ENCODE measurements around the gene CEPT1. TPM values are rescaled to one million over a fixed set of nuclear protein-coding genes. Genes with fewer than 3 reads are reported as not detected.

CEPT1 gene
- total and polyA plus RNA-seq, 9 of the 15 experiments (the other 6 are each of a cell fraction or from before 2014, with no cell fraction given), result 24.4 to 72.6 (median 42.4) TPM

DNA sequence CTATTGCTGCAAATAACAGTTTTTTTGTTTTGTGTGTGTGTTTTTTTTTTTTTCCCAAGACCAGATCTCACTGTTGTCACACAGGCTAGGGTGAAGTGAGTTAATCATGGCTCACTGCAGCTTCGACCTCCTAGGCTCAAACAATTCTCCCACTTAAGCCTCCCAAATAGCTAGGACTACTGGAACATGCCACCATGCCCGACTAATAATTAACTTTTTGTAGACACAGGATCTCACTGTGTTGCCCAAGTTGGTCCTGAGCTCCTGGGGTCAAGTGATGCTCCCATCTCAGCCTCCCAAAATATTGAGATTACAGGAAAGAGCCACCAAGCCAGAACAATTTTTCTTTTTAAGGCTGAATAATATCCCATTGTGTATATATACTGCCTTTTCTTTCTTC lies 35.0 kb upstream of the CEPT1 start:
- H3K27ac ChIP-seq (ENCODE audit: extremely low read depth, low read depth, low read length), result no peak overlapping the region
- H3K79me2 ChIP-seq (ENCODE audit: control insufficient read depth, insufficient read depth, low read length), result no peaks in the 10 kb centered on the region
- TF ChIP-seq ZNF583 (CRISPR knock-in tag; IDR thresholded peaks at IDR 0.05) (no peak), KDM5B (IDR thresholded peaks at IDR 0.05; ENCODE audit: insufficient replicate concordance, low read depth, low read length) (no peak), BRD4 (IDR thresholded peaks at IDR 0.05) (no peak)
- H3K4me2 ChIP-seq (ENCODE audit: insufficient read depth, low read length), result no peak overlapping the region
- H2AFZ ChIP-seq (ENCODE audit: low read depth, low read length), result no peak overlapping the region
- no peak for FAIRE-seq
- no peak overlapping the region for H3K4me3 ChIP-seq
- in situ Hi-C loops (cut with MboI) (no loop called here), intact Hi-C loops (cut with micrococcal nuclease) (no loop called here)
- ChIA-PET POLR2A (no interaction called here), CTCF (ENCODE audit: low intra/inter-chr PET ratio) (no interaction called here)
- peaks cover 5% of the 10 kb centered on the region for H3K9me3 ChIP-seq (replicated peaks; ENCODE audit: control insufficient read depth, insufficient read depth, low read depth, low read length)
- H3K4me1 ChIP-seq (replicated peaks in 1 of 2; ENCODE audit: control insufficient read depth in 2 of 2, insufficient read depth in 2 of 2, low read length in 2 of 2), result peaks cover 13 to 19% of the 10 kb centered on the region in 2 experiments; a peak in 4 of 5 replicates
- H3K27me3 ChIP-seq (ENCODE audit: control insufficient read depth in 2 of 2, insufficient read depth in 2 of 2, low read length in 2 of 2), result no peaks in the 10 kb centered on the region
- H3K9me1 ChIP-seq (ENCODE audit: control insufficient read depth, insufficient read depth, low read length), result no peaks in the 10 kb centered on the region
- no peaks in the 10 kb centered on the region for H3K36me3 ChIP-seq (ENCODE audit: control insufficient read depth, insufficient read depth, low read length)
- ATAC-seq, result no peak
- no TSS peak for BruUV-seq (replicated peaks)
- H4K20me1 ChIP-seq (replicated peaks; ENCODE audit: control insufficient read depth, insufficient read depth, low read length), result no peaks in the 10 kb centered on the region
- 26% methylated on average over 2 of the region's 2 CpGs for WGBS (ENCODE audit: insufficient coverage, low coverage, missing lambda C conversion rate)
- no peak overlapping the region for H3K9ac ChIP-seq (ENCODE audit: insufficient read depth in 1 of 2, low read depth in 2 of 2, low read length in 2 of 2)
- no peak for DNase-seq (ENCODE audit: extremely low read depth in 1 of 4, low spot score in 3 of 4)

DNA sequence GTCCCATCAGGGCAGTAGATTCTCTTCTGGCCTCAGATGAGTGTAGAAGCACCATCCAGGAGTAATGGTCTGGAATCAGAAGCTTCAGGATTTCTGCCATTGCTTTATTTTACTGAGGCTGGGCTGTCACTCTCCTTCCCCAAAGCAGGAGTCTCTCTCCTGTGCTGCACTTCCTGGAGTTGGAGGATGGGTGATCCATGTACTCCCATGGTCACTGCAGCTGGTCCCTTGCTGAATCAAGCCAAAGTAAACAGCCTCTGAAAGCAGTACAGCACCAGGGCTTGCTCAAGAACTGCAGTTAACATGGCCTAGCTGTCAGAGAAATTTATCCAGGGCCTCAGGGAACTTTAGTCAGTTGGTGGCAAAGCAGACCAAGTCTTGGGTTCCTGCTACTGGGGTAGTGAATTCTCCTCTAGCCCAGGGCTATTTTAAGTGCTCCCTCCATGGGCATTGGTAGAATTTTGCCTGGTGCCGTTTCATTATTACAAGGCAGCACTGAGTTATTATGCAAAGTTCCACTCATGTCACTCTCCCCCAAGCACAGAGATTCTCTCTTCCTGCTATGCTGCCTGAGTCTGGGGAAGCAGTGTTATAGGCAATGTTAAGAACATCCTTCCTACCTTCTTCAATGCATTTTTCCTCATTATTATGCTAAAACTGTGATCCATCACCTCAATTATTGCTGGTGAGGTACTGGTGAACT lies 29.7 kb upstream of the CEPT1 start:
- Histone ChIP-seq H3K27ac (ENCODE audit: extremely low read depth, low read depth, low read length) (no peak overlapping the region), H3K36me3 (ENCODE audit: control insufficient read depth, insufficient read depth, low read length) (0 out of 3 replicates have a peak, but pooled peaks cover 3% of the 10 kb centered on the region), H3K4me3 (no peak overlapping the region), H3K27me3 (ENCODE audit: control insufficient read depth in 2 of 2, insufficient read depth in 2 of 2, low read length in 2 of 2) (no peaks in the 10 kb centered on the region), H3K4me2 (ENCODE audit: insufficient read depth, low read length) (no peak overlapping the region), H3K79me2 (ENCODE audit: control insufficient read depth, insufficient read depth, low read length) (no peaks in the 10 kb centered on the region), H4K20me1 (replicated peaks; ENCODE audit: control insufficient read depth, insufficient read depth, low read length) (no peaks in the 10 kb centered on the region), H2AFZ (ENCODE audit: low read depth, low read length) (no peak overlapping the region), H3K4me1 (replicated peaks in 1 of 2; ENCODE audit: control insufficient read depth in 2 of 2, insufficient read depth in 2 of 2, low read length in 2 of 2) (no peaks in the 10 kb centered on the region), H3K9me3 (replicated peaks; ENCODE audit: control insufficient read depth, insufficient read depth, low read depth, low read length) (no peaks in the 10 kb centered on the region), H3K9me1 (ENCODE audit: control insufficient read depth, insufficient read depth, low read length) (no peaks in the 10 kb centered on the region), H3K9ac (ENCODE audit: insufficient read depth in 1 of 2, low read depth in 2 of 2, low read length in 2 of 2) (no peak overlapping the region)
- no peak for ATAC-seq
- intact Hi-C loops (cut with micrococcal nuclease) (no loop called here), in situ Hi-C loops (cut with MboI) (no loop called here)
- CTCF ChIA-PET (ENCODE audit: low intra/inter-chr PET ratio), result no interaction called here
- FAIRE-seq, result no peak
- no peak for DNase-seq (ENCODE audit: extremely low read depth in 1 of 4, low spot score in 3 of 4)
- BruUV-seq (replicated peaks), result no TSS peak
- 94% methylated on average over 1 of the region's 1 CpG for WGBS (ENCODE audit: insufficient coverage, low coverage, missing lambda C conversion rate)
- POLR2A ChIA-PET, result no interaction called here
- TF ChIP-seq ZNF121 (CRISPR knock-in tag; conservative IDR thresholded peaks at IDR 0.05), result no peak
- TF ChIP-seq, protein P1, sequence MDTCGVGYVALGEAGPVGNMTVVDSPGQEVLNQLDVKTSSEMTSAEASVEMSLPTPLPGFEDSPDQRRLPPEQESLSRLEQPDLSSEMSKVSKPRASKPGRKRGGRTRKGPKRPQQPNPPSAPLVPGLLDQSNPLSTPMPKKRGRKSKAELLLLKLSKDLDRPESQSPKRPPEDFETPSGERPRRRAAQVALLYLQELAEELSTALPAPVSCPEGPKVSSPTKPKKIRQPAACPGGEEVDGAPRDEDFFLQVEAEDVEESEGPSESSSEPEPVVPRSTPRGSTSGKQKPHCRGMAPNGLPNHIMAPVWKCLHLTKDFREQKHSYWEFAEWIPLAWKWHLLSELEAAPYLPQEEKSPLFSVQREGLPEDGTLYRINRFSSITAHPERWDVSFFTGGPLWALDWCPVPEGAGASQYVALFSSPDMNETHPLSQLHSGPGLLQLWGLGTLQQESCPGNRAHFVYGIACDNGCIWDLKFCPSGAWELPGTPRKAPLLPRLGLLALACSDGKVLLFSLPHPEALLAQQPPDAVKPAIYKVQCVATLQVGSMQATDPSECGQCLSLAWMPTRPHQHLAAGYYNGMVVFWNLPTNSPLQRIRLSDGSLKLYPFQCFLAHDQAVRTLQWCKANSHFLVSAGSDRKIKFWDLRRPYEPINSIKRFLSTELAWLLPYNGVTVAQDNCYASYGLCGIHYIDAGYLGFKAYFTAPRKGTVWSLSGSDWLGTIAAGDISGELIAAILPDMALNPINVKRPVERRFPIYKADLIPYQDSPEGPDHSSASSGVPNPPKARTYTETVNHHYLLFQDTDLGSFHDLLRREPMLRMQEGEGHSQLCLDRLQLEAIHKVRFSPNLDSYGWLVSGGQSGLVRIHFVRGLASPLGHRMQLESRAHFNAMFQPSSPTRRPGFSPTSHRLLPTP (IDR thresholded peaks at IDR 0.05; ENCODE audit: borderline replicate concordance, extremely low read depth, insufficient read length), result no peak
- TF ChIP-seq MTA1 (IDR thresholded peaks at IDR 0.05; ENCODE audit: borderline replicate concordance), result no peak
- TF ChIP-seq FUS (optimal IDR thresholded peaks at IDR 0.05; ENCODE audit: low read depth, low read length), result no peak
- TF ChIP-seq SP1 (CRISPR knock-in tag; IDR thresholded peaks at IDR 0.05), result no peak
- no peak for TF ChIP-seq PHF20 (IDR thresholded peaks at IDR 0.05; ENCODE audit: partially characterized antibody)
- TF ChIP-seq TEAD4 (IDR thresholded peaks at IDR 0.05; ENCODE audit: low read length), result no peak
- TF ChIP-seq TEAD4 (CRISPR knock-in tag; IDR thresholded peaks at IDR 0.05; ENCODE audit: borderline replicate concordance), result no peak
- no peak for TF ChIP-seq SIRT6 (IDR thresholded peaks at IDR 0.05; ENCODE audit: low read depth, low read length)
- no peak for TF ChIP-seq EZH2 (IDR thresholded peaks at IDR 0.05; ENCODE audit: borderline replicate concordance, low read depth, low read length)

Data from K562 (cell line).